Trophoblast cell (in vitro differentiated cells and primary cell): ENCODE measurements around the gene OR6V1.
"Not testable (repeated sequence)": the region's sequence is repeated elsewhere in the genome, so short reads cannot be mapped to it uniquely, and the experiment has no call there.

Experiments used
- DNase-seq, 2 donors: peaks; one replicate each; pipeline ENCODE4 v3.0.0-alpha.2; 2016
- H2AFZ ChIP-seq: 2 replicates; pipeline ENCODE4 v1.6.1; 2013; ENCODE audit warnings: low read length, moderate library complexity, mild to moderate bottlenecking; ENCODE audit not compliant: insufficient read depth, poor library complexity
- H2AK5ac ChIP-seq: 2 replicates; pipeline ENCODE4 v1.6.1; 2013; ENCODE audit warnings: mild to moderate bottlenecking, low read length
- H2BK120ac ChIP-seq: 2 replicates; pipeline ENCODE4 v1.6.1; 2013; ENCODE audit warnings: low read length, mild to moderate bottlenecking, moderate library complexity; ENCODE audit not compliant: insufficient read depth, poor library complexity
- H2BK12ac ChIP-seq: 2 replicates; pipeline ENCODE4 v1.6.1; 2013; ENCODE audit warnings: mild to moderate bottlenecking, low read length, moderate library complexity
- H2BK5ac ChIP-seq: 2 replicates; pipeline ENCODE4 v1.6.1; 2013; ENCODE audit warnings: low read length, low read depth, moderate library complexity, mild to moderate bottlenecking; ENCODE audit not compliant: poor library complexity
- H3K14ac ChIP-seq: 2 replicates; pipeline ENCODE4 v1.6.1; 2013; ENCODE audit warnings: mild to moderate bottlenecking, low read length
- H3K18ac ChIP-seq: 2 replicates; pipeline ENCODE4 v1.6.1; 2013; ENCODE audit warnings: mild to moderate bottlenecking, low read length
- H3K23ac ChIP-seq: 2 replicates; pipeline ENCODE4 v1.6.1; 2013; ENCODE audit warnings: low read length
- H3K27ac ChIP-seq: 2 replicates; pipeline ENCODE4 v1.5.1; 2013; ENCODE audit warnings: low read depth, mild to moderate bottlenecking, inconsistent platforms, low read length, moderate library complexity
- H3K27me3 ChIP-seq: 2 replicates; pipeline ENCODE4 v1.6.1; 2013; ENCODE audit warnings: inconsistent platforms, mild to moderate bottlenecking, low read length, moderate library complexity; ENCODE audit not compliant: insufficient read depth
- H3K36me3 ChIP-seq, 2 experiments: 1 replicate in 1 of 2; 2 replicates in 1 of 2; pipeline ENCODE4 v1.6.1; 2013; ENCODE audit warnings: low read length in 2 of 2, mild to moderate bottlenecking in 2 of 2, moderate library complexity in 1 of 2; ENCODE audit not compliant: insufficient read depth in 2 of 2, control insufficient read depth in 1 of 2
- H3K4ac ChIP-seq: 2 replicates; pipeline ENCODE4 v1.6.1; 2013; ENCODE audit warnings: low read depth, mild to moderate bottlenecking, low read length, moderate library complexity
- H3K4me1 ChIP-seq, 2 experiments: 1 replicate in 1 of 2; 2 replicates in 1 of 2; pipeline ENCODE4 v1.6.1; 2013; ENCODE audit warnings: low read length in 2 of 2, mild to moderate bottlenecking in 2 of 2, moderate library complexity in 1 of 2; ENCODE audit not compliant: insufficient read depth in 2 of 2, control insufficient read depth in 1 of 2
- H3K4me2 ChIP-seq: 2 replicates; pipeline ENCODE4 v1.6.1; 2013; ENCODE audit warnings: inconsistent platforms, mild to moderate bottlenecking, low read length, moderate library complexity
- H3K4me3 ChIP-seq: 2 replicates; pipeline ENCODE4 v1.5.1; 2013; ENCODE audit warnings: mild to moderate bottlenecking, low read depth, low read length, inconsistent platforms
- H3K79me1 ChIP-seq: one replicate; pipeline ENCODE4 v1.6.1; 2013; ENCODE audit warnings: low read length
- H3K79me2 ChIP-seq: 2 replicates; pipeline ENCODE4 v1.6.1; 2013; ENCODE audit warnings: low read length, mild to moderate bottlenecking; ENCODE audit not compliant: control insufficient read depth, insufficient read depth, poor library complexity
- H3K9ac ChIP-seq: 2 replicates; pipeline ENCODE4 v1.6.1; 2013; ENCODE audit warnings: mild to moderate bottlenecking, low read length
- H3K9me3 ChIP-seq: 2 replicates; pipeline ENCODE4 v1.6.1; 2013; ENCODE audit warnings: low read depth, mild to moderate bottlenecking, control low read depth, inconsistent platforms, low read length; ENCODE audit not compliant: insufficient read depth
- H4K12ac ChIP-seq: 2 replicates; pipeline ENCODE4 v1.6.1; 2013; ENCODE audit warnings: low read depth, mild to moderate bottlenecking, low read length, moderate library complexity
- H4K8ac ChIP-seq: 2 replicates; pipeline ENCODE4 v1.6.1; 2013; ENCODE audit warnings: low read depth, mild to moderate bottlenecking, low read length, moderate library complexity
- H4K91ac ChIP-seq: one replicate; pipeline ENCODE4 v1.6.1; 2013; ENCODE audit warnings: low read depth, mild to moderate bottlenecking, low read length, moderate library complexity
- whole genome bisulfite sequencing: extraction: QIAGEN DNeasy Blood & Tissue Kit; methylation state at CpG from one replicate; pipeline ENCODE4 v1.1.7; 2013; ENCODE audit warnings: missing lambda C conversion rate; ENCODE audit not compliant: insufficient read length, insufficient coverage; ENCODE audit errors: extremely low coverage; 5-methylcytosine and 5-hydroxymethylcytosine counted together

The OR6V1 gene

DNA sequence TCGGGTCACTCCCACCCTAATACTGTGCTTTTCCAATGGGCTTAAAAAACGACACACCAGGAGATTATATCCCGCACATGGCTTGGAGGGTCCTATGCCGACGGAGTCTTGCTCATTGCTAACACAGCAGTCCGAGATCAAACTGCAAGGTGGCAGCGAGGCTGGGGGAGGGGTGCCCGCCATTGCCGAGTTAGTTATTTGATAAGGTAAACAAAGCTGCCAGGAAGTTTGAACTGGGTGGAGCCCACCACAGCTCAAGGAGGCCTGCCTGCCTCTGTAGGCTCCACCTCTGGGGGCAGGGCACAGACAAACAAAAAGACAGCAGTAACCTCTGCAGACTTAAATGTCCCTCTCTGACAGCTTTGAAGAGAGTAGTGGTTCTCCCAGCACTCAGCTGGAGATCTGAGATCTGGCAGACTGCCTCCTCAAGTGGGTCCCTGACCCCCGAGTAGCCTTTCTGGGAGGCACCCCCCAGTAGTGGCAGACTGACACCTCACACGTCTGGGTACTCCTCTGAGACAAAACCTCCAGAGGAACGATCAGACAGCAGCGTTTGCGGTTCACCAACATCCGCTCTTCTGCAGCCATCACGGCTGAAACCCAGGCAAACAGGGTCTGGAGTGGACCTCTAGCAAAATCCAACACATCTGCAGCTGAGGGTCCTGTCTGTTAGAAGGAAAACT, 36.5 kb downstream of the OR6V1 start:
- H2AK5ac ChIP-seq, H3K18ac ChIP-seq, H3K79me1 ChIP-seq, H3K23ac ChIP-seq, H3K4me1 ChIP-seq, H4K8ac ChIP-seq, H4K12ac ChIP-seq, DNase-seq, H3K27me3 ChIP-seq, H3K4ac ChIP-seq, H4K91ac ChIP-seq, H3K9ac ChIP-seq, H2BK5ac ChIP-seq, H3K14ac ChIP-seq, H3K4me3 ChIP-seq, H2BK120ac ChIP-seq, H3K36me3 ChIP-seq, H3K79me2 ChIP-seq, H3K4me2 ChIP-seq, H2AFZ ChIP-seq, H3K9me3 ChIP-seq, H3K27ac ChIP-seq, H2BK12ac ChIP-seq: not testable (repeated sequence)
- WGBS: no CpG with 5 or more reads among the region's 16 CpGs

GRCh38 chr7:143096146-143096545, 44.0 kb downstream of the OR6V1 start:
- Histone ChIP-seq H3K9me3 (no peaks in the 10 kb centered on the region), H3K79me2 (no peaks in the 10 kb centered on the region), H3K9ac (no peak overlapping the region), H3K79me1 (no peaks in the 10 kb centered on the region), H3K27me3 (no peaks in the 10 kb centered on the region), H3K4ac (no peak overlapping the region), H3K18ac (no peak overlapping the region), H2AK5ac (no peak overlapping the region), H2AFZ (no peak overlapping the region), H2BK5ac (no peak overlapping the region), H3K27ac (no peak overlapping the region), H3K4me1 (no peaks in the 10 kb centered on the region), H3K36me3 (no peaks in the 10 kb centered on the region), H2BK120ac (no peak overlapping the region), H3K4me2 (no peak overlapping the region), H4K8ac (no peak overlapping the region), H3K4me3 (no peak overlapping the region), H2BK12ac (no peak overlapping the region), H4K12ac (no peak overlapping the region), H3K23ac (no peak overlapping the region), H4K91ac (no peak overlapping the region), H3K14ac (no peak overlapping the region)
- no CpG with 5 or more reads among the region's 2 CpGs for WGBS
- no peak for DNase-seq

- not testable (repeated sequence) for H2AK5ac ChIP-seq, H3K79me1 ChIP-seq, H3K4ac ChIP-seq, H4K12ac ChIP-seq, H3K4me2 ChIP-seq, H3K18ac ChIP-seq, H2AFZ ChIP-seq, DNase-seq, H3K27ac ChIP-seq, H2BK5ac ChIP-seq, H3K14ac ChIP-seq, H3K23ac ChIP-seq, H3K27me3 ChIP-seq, H3K79me2 ChIP-seq, H3K9ac ChIP-seq, H3K36me3 ChIP-seq, H3K9me3 ChIP-seq, H2BK12ac ChIP-seq, H4K8ac ChIP-seq, H3K4me3 ChIP-seq, H2BK120ac ChIP-seq, H3K4me1 ChIP-seq, H4K91ac ChIP-seq
- no CpG with 5 or more reads among the region's 1 CpG for WGBS
These were observed 47.4 kb downstream of the OR6V1 start for GRCh38 chr7:143099579-143099978.
